ENCODE results near the gene PIR.

The PIR gene

DNA sequence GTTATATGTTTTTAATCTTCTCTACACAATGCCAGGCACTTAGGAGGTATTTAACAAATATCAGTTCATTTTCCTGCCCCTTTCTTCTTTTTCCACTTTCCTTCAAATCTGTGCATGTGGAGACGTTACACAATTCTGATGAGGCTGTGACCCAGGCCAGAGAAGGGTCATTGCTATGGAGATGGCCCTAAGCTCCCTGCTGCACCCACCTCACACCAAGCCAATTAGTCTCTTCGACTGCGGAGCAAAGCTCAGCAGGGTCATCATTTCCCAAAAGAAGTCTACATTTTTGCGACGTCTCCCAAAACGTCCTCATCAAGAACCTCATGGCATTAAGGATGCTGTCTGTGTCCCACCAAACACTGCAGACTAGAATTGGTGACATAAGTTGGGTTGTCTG is 80.0 kb downstream of the PIR start:
- TF ChIP-seq, protein P1, sequence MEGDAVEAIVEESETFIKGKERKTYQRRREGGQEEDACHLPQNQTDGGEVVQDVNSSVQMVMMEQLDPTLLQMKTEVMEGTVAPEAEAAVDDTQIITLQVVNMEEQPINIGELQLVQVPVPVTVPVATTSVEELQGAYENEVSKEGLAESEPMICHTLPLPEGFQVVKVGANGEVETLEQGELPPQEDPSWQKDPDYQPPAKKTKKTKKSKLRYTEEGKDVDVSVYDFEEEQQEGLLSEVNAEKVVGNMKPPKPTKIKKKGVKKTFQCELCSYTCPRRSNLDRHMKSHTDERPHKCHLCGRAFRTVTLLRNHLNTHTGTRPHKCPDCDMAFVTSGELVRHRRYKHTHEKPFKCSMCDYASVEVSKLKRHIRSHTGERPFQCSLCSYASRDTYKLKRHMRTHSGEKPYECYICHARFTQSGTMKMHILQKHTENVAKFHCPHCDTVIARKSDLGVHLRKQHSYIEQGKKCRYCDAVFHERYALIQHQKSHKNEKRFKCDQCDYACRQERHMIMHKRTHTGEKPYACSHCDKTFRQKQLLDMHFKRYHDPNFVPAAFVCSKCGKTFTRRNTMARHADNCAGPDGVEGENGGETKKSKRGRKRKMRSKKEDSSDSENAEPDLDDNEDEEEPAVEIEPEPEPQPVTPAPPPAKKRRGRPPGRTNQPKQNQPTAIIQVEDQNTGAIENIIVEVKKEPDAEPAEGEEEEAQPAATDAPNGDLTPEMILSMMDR (conservative IDR thresholded peaks at IDR 0.05; ENCODE audit: low read depth, low read length) = no peak
- no peak for DNase-seq (ENCODE audit: low read depth)
- no peak overlapping the region for H3K4me3 ChIP-seq (ENCODE audit: low read length)

- DNase-seq (ENCODE audit: low read depth) = no peak
- TF ChIP-seq, protein P1 (conservative IDR thresholded peaks at IDR 0.05; ENCODE audit: low read depth, low read length) = no peak
Observed at GRCh38 chrX:15410947-15411346, 82.2 kb downstream of the PIR start.

DNA sequence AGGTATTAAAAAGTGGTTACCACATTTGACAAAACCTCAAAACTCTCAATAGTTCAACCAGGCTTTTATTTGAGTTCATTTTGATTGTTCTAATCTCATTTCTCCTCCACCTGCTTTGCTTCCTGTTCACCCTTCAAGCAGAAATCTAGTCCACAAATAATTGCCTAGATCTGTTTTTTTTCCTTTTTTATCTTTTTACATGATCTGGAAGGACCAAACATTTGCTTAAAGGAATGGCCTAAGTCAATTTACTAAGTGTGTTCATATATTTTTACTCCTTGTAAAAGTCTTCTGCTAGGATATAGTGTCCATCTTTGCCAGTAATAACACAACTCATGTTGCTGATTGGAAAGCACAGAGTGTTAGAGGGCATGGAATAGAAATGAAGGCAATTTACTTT is 82.7 kb downstream of the PIR start:
- TF ChIP-seq, protein P1 (conservative IDR thresholded peaks at IDR 0.05; ENCODE audit: low read depth, low read length) = no peak
- no peak for DNase-seq (ENCODE audit: low read depth)
- H3K4me3 ChIP-seq (ENCODE audit: low read length) = no peak overlapping the region

More at GRCh38 chrX:15410947-15411346, 82.2 kb downstream of the PIR start:
- no peak overlapping the region for H3K4me3 ChIP-seq (ENCODE audit: low read length)

- no peak overlapping the region for H3K4me3 ChIP-seq (ENCODE audit: low read length)
- no peak for DNase-seq (ENCODE audit: low read depth)
- TF ChIP-seq, protein P1 (conservative IDR thresholded peaks at IDR 0.05; ENCODE audit: low read depth, low read length) = no peak
Observed at GRCh38 chrX:15405846-15406245, 87.3 kb downstream of the PIR start.

- TF ChIP-seq, protein P1 (conservative IDR thresholded peaks at IDR 0.05; ENCODE audit: low read depth, low read length) = no peak
- no peak for DNase-seq (ENCODE audit: low read depth)
- no peak overlapping the region for H3K4me3 ChIP-seq (ENCODE audit: low read length)
Observed at GRCh38 chrX:15404401-15405096, 88.6 kb downstream of the PIR start.

GRCh38 chrX:15401378-15401777 is 91.8 kb downstream of the PIR start:
- no peak for DNase-seq (ENCODE audit: low read depth)
- TF ChIP-seq, protein P1 (conservative IDR thresholded peaks at IDR 0.05; ENCODE audit: low read depth, low read length) = no peak
- no peak overlapping the region for H3K4me3 ChIP-seq (ENCODE audit: low read length)

- DNase-seq (ENCODE audit: low read depth) = no peak
- H3K4me3 ChIP-seq (ENCODE audit: low read length) = no peak overlapping the region
- TF ChIP-seq, protein P1 (conservative IDR thresholded peaks at IDR 0.05; ENCODE audit: low read depth, low read length) = no peak
Observed at GRCh38 chrX:15399962-15400391, 93.2 kb downstream of the PIR start.
